Midbrain (tissue), 1 donor: Measurements from ENCODE around the gene GATA3.

Experiments
- DNase-seq: peaks from one replicate; lab custom pipeline; 2025; lab: John Stamatoyannopoulos, UW

The GATA3 gene

GRCh38 chr10:8051109-8051821 is 3.2 kb upstream of the GATA3 start:
- DNase-seq, result no peak

DNA sequence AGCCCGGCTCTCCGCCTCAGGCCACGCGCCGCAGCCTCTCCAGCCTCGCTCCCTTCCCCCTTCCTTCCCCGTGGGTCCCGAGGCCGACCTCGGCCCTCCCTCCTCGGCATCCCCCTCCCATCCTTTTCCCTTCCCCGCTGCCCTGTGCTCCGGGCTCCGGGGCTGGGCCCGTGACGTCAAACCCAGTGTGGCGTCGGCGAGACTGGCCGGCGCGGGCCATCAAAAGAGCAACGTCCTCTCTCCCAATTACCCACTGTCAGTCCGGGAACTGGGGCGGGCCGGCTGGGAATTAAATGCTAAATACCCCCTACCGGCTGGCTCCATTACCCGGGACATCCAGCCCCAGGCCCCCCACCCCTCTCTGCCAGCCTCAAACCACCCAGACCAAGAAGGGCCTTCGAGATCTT is 2.6 kb upstream of the GATA3 start:
- no peak for DNase-seq

GRCh38 chr10:8052341-8052955 is 2.0 kb upstream of the GATA3 start:
- no peak for DNase-seq

DNA sequence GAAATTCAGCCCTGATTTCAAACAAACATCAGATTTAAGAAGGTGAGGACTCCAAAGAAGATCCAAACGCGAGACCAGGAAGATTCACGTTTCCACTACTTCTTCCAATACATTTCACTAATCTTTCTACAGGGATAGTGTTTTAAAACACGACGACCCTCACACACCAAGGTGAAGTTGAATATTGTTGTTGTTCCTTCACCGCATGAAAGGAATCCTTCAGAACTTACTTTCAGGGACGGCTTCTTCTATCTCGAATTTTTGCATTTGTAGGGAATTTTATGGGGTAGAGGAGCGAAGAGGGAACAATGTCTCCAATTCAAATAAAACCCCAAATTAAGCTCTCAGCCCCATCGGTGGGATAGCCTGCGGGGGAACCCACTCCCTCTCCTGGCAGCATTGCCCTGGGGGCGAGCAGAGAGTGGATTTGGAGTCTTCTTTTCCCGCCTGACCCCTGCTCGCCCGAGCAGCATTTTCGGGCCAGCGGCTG is 1.5 kb upstream of the GATA3 start:
- DNase-seq, result no peak

GRCh38 chr10:8053446-8054243 is 843 bp upstream of the GATA3 start:
- peak; percentile 77 for DNase-seq

DNA sequence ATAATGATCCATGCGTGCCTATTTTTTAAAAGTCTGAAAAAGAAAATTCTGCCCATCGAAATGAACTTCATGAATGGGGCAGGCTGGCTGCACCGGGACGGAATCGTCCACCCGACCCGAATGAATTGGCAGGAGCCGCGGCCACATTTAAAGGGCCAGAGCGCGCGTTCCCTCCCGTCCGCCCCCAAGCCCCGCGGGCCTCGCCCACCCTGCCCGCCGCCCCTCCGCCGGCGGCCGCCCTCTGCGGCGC is 319 bp upstream of the GATA3 start:
- DNase-seq, result no peak

GRCh38 chr10:8055420-8056349 is 1.2 kb downstream of the GATA3 start:
- no peak for DNase-seq

GRCh38 chr10:8056378-8056777 is 1.9 kb downstream of the GATA3 start:
- no peak for DNase-seq

GRCh38 chr10:8056871-8057331 is 2.4 kb downstream of the GATA3 start:
- no peak for DNase-seq

DNA sequence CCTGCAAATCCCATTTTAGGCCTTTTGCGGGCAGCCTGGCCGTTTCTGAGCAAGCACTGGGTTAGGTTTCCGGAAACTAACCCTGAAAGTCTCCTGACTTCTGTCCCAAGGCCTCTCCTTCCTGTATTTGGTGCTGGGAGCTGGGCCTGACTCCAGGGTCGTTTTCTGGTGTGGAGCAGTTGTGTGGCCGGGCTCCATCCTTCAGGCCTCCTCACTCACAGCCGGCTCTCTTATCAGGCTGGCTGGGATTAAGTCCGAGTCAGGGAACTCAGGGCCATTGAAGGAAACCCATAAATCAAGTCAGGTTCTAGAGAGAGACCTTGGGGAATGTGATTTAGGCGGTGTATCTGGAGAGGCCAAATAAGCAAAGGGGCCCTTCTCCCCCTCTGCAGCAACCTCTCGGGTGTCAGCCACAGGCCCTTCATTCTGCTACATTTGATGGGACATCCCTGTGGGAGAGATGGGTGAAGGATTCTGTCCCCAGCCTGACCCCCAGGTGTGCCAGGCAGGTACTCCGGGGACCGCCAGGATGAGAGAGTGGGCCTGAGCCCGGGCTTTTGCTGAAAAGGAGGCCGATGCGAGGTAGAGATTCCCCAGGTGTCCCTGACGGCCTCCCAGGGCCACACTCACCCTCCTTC is 3.3 kb downstream of the GATA3 start:
- no peak for DNase-seq

GRCh38 chr10:8058274-8059111 is 4.0 kb downstream of the GATA3 start:
- DNase-seq, result no peak

- no peak for DNase-seq
These were observed 4.9 kb downstream of the GATA3 start for GRCh38 chr10:8059191-8059936.

- DNase-seq, result no peak
These were observed 5.7 kb downstream of the GATA3 start for GRCh38 chr10:8060010-8060703.

DNA sequence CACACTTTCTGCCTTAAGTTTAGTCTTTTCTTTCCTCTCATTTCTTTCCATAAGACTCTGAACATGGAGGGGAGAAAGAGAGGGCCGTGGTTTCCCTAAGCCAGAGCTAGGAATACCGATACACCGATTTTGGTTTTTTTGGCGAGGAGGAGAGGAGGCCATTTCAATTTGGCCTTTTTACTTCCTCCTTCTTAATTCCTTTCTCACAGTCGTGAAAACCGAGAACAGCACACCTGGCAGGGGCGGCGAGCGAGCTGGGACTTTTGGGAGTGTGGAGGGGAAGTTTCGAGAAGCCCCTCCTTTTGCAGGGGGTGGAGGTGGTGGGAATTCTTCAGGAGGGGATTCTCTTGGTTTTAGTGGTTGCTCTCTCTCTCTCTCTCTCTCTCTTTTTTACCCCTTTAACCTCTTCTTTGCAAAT is 6.2 kb downstream of the GATA3 start:
- no peak for DNase-seq

DNA sequence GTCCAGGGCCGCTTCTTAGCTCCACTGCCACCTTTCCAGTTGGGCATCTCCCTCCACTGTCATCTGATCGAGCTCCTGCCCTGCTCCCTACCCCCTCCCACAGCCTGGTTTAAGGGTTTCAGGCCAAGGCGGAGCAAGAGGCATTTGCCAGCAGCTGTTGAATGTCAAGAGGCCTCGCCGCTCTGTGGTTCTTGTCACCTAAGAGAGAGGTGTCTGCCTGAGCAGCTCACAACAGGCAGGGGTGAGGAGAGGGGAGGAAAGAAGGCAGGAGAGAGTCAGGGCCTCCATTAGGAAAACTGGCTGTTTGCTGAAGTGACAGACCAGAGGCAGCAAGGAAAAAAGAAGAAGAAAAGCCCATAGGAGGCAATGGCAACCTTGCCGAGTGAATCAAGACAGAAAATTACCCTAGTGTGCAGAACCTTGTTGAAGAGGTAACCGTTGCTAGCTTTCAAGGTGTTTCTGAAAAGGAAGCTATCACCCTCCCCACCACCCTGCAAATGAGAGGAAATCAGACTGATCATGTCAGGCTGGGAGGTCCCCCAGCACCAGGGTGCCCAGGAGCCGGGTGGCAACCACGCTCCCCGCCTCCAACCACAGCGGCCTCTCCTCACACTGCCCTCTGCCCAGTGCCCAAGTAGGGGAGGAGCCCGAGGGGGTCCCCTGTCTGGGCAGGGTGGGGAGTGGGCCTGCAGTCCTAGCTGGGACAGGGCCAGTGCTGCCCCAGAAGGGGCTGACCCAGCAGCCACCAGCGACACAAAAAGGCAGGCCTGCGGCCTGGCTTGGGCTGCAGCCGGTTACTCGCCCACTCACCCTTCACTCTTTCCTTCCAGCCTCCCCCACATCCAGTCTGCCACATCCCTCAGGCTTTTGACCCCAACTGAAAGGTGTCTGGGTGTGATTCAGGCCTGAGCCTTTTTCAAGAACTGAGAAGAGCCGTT is 7.1 kb downstream of the GATA3 start:
- DNase-seq, result no peak

DNA sequence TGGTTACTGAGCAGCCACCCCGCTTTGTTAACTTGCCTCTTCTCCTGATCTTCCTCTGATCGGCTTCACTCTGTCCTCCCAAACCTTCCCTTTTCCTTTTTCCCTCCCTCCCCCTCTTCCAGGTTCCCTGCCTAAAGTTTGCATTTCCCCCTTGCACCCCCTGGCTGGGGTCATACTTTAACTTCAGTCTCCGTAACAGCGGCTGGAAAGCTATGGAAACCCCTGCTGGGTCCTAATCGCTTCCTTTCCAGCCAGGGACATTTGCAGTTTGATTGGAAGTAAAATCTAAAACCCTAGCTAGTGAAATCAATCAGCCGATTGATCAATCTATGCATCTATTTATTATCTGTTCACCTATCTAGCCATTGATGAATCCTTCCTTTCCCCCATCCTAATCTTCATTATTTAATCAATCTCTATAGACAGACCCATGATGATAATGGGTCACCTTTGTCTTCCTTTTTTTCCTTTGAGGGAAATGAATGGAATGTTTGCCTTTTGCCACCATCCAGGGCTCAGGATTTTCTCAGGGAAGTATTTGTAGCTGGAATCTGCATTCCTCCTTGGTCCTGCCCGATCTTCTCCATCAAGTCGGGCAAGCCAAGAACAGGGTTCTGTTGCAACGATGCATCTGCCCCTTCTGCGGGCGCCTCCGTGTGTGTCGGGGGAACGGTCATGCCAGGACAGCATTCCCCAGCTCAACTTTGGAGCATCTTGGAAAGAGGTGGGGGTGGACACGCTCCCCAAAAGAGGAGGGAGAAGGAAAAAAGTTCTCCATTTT is 8.8 kb downstream of the GATA3 start:
- DNase-seq, result no peak

DNA sequence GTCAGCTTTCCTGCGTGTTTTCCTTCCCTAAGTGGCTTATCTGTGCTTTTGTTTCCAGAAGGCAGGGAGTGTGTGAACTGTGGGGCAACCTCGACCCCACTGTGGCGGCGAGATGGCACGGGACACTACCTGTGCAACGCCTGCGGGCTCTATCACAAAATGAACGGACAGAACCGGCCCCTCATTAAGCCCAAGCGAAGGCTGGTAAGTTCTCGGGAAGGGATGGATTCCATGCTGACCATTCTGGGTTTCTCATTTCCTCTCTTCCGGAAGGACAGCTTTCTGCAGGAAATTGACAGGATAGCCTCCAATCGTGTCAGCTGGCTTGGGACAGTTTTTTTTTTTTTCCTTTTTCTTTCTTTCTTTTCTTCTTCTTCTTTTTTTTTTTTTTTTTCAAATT is 9.4 kb downstream of the GATA3 start:
- no peak for DNase-seq
